ENCODE measurements around the gene P2RX6. TPM values are rescaled to one million over a fixed set of nuclear protein-coding genes. Genes with fewer than 3 reads are reported as not detected.
A peak's percentile ranks its signal among the peaks of the same experiment; 100 is the strongest.

Gene P2RX6
- total and polyA plus RNA-seq, 9 of the 15 experiments (the other 6 are each of a cell fraction or from before 2014, with no cell fraction given) = 0.01 to 3.9 (median 1.5) TPM; not detected in 1

DNA sequence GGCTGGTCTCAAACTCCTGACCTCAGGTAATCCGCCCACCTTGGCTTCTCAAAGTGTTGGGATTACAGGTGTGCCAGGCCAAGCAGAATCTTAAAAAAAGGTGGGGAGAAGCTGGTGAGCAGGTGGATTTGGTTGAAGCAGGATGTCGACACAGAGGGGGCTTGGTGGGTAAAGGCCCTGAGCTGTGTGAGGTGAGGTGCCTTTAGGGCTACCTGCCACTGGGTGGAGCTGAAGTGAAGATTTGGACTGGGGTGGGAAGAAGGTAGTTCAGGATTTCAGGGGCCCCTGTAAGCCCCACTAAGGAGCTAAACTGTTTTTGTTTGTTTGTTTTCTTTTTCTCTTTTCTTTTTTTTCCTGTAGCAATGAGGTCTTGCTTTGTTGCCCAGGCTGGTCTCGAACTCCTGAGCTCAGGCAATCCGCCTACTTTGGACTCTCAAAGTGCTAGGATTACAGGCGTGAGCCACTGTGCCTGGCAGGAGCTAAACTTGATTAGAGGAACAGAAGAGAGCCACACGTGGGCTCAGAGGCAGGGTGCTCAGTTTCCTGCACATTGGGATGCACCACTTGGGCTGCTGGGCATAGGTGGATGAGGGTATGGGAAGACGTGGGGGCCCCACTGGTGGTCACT is 6.0 kb downstream of the P2RX6 start (continued):
- no peak for TF ChIP-seq NONO (IDR thresholded peaks at IDR 0.05; ENCODE audit: low read depth in 2 of 2, low read length in 1 of 2)
- TF ChIP-seq ZFX (CRISPR knock-in tag; IDR thresholded peaks at IDR 0.05) = no peak
- no peak for TF ChIP-seq FOXM1 (IDR thresholded peaks at IDR 0.05; ENCODE audit: low read depth)
- TF ChIP-seq FOXM1 (CRISPR knock-in tag; IDR thresholded peaks at IDR 0.05; ENCODE audit: low read depth) = no peak
- no peak for TF ChIP-seq FOXJ2 (tag; IDR thresholded peaks at IDR 0.05)
- TF ChIP-seq MIER1 (IDR thresholded peaks at IDR 0.05; ENCODE audit: low read depth) = no peak
- peak; percentile 93 for TF ChIP-seq OTX1 (CRISPR knock-in tag; IDR thresholded peaks at IDR 0.05)
- TF ChIP-seq STAT5B (CRISPR knock-in tag; IDR thresholded peaks at IDR 0.05) = no peak
- no peak for TF ChIP-seq RB1 (IDR thresholded peaks at IDR 0.05; ENCODE audit: low read depth)
- TF ChIP-seq KHSRP (IDR thresholded peaks at IDR 0.05) = no peak
- no peak for TF ChIP-seq ZNF41 (CRISPR knock-in tag; conservative IDR thresholded peaks at IDR 0.05)
- TF ChIP-seq, protein P1, sequence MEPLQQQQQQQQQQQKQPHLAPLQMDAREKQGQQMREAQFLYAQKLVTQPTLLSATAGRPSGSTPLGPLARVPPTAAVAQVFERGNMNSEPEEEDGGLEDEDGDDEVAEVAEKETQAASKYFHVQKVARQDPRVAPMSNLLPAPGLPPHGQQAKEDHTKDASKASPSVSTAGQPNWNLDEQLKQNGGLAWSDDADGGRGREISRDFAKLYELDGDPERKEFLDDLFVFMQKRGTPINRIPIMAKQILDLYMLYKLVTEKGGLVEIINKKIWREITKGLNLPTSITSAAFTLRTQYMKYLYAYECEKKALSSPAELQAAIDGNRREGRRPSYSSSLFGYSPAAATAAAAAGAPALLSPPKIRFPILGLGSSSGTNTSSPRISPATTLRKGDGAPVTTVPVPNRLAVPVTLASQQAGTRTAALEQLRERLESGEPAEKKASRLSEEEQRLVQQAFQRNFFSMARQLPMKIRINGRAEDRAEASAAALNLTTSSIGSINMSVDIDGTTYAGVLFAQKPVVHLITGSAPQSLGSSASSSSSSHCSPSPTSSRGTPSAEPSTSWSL (CRISPR knock-in tag; IDR thresholded peaks at IDR 0.05; ENCODE audit: borderline replicate concordance) = peak; percentile 26; the same call in 1 of the 2 replicates
- no peak for TF ChIP-seq STAT6 (CRISPR knock-in tag; IDR thresholded peaks at IDR 0.05)
- TF ChIP-seq ZNF586 (CRISPR knock-in tag; conservative IDR thresholded peaks at IDR 0.05) = no peak
- TF ChIP-seq SOX6 (IDR thresholded peaks at IDR 0.05) = no peak
- TF ChIP-seq XRCC3 (IDR thresholded peaks at IDR 0.05) = no peak
- 0 out of 4 replicates have a peak, but pooled peaks of 1 of the 2 experiments have one; percentile 25 for TF ChIP-seq ZMIZ1 (IDR thresholded peaks at IDR 0.05; ENCODE audit: low read depth in 2 of 2, low read length in 2 of 2)
- 0 out of 2 replicates have a peak, but pooled peaks have one; percentile 28 for TF ChIP-seq ZFP1 (CRISPR knock-in tag; IDR thresholded peaks at IDR 0.05)
- TF ChIP-seq ZBTB26 (CRISPR knock-in tag; IDR thresholded peaks at IDR 0.05) = 0 out of 2 replicates have a peak, but pooled peaks have one; percentile 74
- peak; percentile 91 for TF ChIP-seq SMC3 (conservative IDR thresholded peaks at IDR 0.05; ENCODE audit: insufficient read depth, low read depth, low read length)

All from K562 (cell line).